ENCODE data around the gene R3HDML. TPM values are rescaled to one million over a fixed set of nuclear protein-coding genes. Genes with fewer than 3 reads are reported as not detected.

The R3HDML gene
- total and polyA plus RNA-seq, 2 of the 13 experiments (the other 11 are each of a cell fraction or from before 2014, with no cell fraction given), result not detected

GRCh38 chr20:44394702-44395460, 58.0 kb downstream of the R3HDML start (continued):
- TF ChIP-seq HMGA1 (CRISPR knock-in tag; conservative IDR thresholded peaks at IDR 0.05) (no peak), MAX (IDR thresholded peaks at IDR 0.05) (peak; percentile 83), REXO4 (CRISPR knock-in tag; IDR thresholded peaks at IDR 0.05; ENCODE audit: borderline replicate concordance) (0 out of 2 replicates have a peak, but pooled peaks have one; percentile 5), FOXP4 (CRISPR knock-in tag; IDR thresholded peaks at IDR 0.05) (peak; percentile 99), YEATS4 (CRISPR knock-in tag; IDR thresholded peaks at IDR 0.05; ENCODE audit: borderline replicate concordance) (peak; percentile 79; the same call in 1 of the 2 replicates), STAT6 (CRISPR knock-in tag; IDR thresholded peaks at IDR 0.05; ENCODE audit: borderline replicate concordance) (peak; percentile 99), CSRNP1 (CRISPR knock-in tag; IDR thresholded peaks at IDR 0.05) (peak; percentile 99), ZNF567 (CRISPR knock-in tag; IDR thresholded peaks at IDR 0.05; ENCODE audit: borderline replicate concordance) (no peak), CEBPZ (IDR thresholded peaks at IDR 0.05; ENCODE audit: low read length) (no peak), THAP11 (CRISPR knock-in tag; IDR thresholded peaks at IDR 0.05) (peak; percentile 89), ZNF724P (CRISPR knock-in tag; IDR thresholded peaks at IDR 0.05; ENCODE audit: borderline replicate concordance) (peak; percentile 77; the same call in 1 of the 2 replicates), ZNF775 (CRISPR knock-in tag; IDR thresholded peaks at IDR 0.05; ENCODE audit: borderline replicate concordance) (0 out of 2 replicates have a peak, but pooled peaks have one; percentile 76), CREB3 (CRISPR knock-in tag; IDR thresholded peaks at IDR 0.05) (no peak)

Measured in HepG2 (cell line).